ENCODE data around the gene RNF31.

- TF ChIP-seq CTCF (IDR thresholded peaks at IDR 0.05; ENCODE audit: insufficient read depth, low read length) (no peak), SPI1 (IDR thresholded peaks at IDR 0.05; ENCODE audit: borderline replicate concordance, low read depth) (no peak), POLR2AphosphoS5 (IDR thresholded peaks at IDR 0.05; ENCODE audit: low read depth) (no peak), GABPA (IDR thresholded peaks at IDR 0.05; ENCODE audit: low read depth) (no peak)
Measured at GRCh38 chr14:24181371-24182077, 34.2 kb downstream of the RNF31 start.

Data from HL-60 (cell line).